HG03196 (cell line): Measurements from ENCODE around the gene STC2.

Source experiments
- ATAC-seq: cut with Tn5 transposase; IDR thresholded peaks from one replicate; pipeline ENCODE4 v1.9.1; 2021; ENCODE audit not compliant: unreplicated experiment

The STC2 gene

DNA sequence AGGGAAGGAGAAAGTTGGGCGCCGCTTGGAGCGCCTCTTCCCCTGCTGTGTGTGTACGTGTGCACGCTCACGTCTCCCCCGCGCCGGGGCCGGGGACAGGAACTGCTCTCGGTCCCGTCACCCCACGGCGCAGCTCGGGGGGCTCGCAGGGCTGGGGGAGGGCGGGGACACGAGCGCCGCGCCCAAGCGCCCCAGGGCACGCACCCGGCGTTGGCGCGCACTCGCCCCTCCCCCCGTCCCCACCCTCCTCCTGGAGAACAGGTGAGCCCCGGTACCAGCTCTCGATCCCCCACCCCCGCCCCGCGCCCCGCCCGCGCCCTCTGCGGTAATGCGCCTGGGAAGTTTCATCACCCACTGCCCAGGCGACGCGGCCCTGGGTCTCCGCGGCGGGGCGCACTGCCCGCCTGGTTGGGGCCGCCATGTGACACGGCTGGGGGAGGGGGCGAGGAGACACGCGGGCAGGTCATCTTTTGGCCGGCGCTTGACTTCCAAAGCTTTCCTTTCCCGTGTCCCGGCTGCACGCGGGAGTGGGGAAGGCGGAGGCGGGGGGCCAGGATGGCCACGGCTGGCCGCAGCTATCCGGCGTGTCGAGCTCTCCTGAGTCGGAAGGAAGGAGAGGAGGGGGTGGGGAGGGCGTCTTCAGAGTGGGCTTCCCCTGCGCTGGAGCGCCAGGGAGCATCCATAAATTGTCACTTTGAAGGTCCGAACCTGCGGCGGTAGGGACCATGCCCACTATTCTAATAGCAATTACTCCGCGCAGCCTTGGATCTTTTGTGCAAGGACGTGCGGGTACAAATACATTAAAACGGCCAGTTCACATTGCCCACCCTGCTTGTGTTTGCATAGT is 1.5 kb upstream of the STC2 start:
- ATAC-seq, result peak; percentile 39

DNA sequence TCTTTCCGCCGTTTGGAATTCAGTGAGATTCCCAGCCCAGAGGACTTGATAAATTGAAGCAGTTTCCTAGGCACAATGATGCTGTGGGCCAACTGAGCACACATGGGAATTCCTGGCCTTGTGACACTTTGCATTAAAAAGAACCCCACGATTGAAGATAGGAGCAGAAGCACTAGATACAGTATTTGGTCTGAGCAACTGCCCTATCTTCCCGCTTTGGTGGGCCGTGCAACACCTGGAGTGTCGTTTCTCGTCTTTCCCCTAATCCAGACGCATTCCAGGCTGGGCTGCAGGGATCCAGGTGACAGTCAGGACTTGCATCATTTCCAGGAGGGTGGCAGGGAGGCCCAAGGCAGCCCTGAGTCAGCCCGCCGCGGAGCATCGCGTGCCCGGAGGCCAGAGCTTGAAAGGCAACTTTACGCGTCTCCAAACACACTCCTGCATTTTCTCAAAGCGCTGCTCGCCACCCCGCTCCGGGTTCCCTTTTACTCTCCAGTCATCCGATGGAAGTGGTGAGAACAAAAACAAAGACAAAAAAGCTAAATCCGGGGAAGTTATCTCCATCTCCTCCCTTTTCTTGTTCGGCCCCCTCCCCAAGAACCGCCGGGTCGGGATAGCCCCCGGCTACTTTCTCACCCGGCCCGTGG is 753 bp upstream of the STC2 start:
- no peak for ATAC-seq

DNA sequence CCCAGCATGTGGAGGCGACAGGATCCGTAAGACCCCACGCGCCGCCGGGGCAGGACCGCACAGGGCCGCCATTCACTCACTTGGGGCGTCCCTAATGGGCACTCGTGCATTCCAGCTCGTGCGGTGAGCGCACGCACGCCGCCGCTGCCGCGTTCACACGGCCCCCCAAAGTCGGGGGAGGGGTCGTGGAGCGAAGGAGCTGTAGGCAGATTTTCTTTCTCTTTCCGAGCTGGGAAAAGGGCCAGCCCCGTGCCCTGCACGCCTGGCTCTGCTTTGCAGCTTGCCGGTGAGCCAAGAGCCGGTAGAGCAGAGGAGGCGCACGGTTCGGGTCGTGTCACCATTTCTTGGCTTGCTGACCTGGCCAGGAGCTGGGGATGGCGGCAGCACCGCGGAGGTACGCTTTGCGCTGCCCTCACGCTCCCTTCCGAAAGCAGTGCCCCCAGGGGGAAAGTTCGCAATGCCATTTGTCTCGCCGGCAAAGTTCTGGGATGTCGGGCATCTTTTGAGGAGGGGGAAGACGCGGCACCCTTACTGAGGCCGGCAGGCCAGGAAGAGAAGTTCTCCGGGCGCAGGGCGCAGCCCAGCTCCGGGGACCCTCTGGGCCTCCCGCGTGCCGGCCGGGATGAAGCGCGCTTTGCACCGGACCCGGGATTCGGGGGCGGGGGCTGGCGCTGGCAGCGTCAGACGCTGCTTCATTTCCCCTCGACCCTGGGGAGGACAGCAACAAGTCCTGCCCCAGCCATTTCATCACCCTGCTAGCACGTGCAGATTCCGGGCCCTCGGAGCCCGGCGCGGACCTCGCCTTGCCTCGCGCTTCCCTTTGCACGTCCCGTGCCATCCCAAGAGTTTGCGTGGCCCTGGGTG is 898 bp downstream of the STC2 start:
- ATAC-seq, result no peak

DNA sequence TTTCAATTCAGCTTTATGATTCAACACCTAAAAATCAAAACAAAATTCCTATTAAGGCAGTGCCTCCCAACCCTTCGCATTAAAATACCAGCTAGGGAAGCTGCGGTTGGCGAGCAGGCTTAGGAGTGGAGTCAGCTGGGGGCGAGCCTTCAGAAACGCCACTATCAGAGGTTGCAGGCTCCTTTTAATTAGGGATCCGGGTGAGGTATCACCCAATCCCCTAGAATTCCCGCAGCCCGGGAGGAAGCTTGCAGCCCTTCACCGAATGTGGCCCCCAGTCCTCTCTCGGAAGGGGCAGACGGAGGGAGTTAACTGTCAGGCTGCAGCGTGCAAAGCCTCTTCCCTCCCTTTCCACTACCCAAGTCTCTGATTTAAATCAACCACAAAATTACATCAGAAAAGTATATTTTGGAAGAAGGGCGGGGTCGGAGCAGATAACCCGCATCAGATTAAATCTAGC is 1.7 kb downstream of the STC2 start:
- no peak for ATAC-seq

DNA sequence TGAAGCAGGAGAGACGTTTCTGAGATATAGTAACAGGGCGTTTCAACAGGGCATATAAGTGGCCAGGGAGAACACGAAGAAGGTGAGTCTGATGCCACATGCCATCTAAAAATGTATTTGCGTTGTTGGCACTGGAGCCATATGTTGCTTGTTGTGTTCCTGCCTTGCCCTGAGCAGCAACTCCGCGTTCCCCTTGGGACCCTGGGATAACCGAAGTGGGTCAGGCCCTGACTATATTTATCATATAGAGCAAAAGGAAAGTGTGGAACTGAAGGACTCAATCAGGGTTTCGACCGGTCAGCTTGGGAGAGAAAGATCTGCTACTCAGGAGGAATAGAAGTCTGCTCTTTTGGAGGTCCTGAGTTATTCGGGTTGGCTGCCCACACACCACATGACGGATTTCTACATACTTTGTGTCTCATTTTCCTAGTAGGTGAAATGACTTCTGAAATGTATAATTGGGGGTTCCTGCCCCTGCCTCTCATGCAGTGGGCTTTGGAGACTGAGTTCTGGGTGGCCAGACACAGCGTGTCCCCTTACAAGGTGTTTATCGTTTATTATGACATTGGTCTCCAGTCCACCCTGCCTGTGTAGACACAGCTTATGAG is 3.0 kb downstream of the STC2 start:
- ATAC-seq, result no peak

DNA sequence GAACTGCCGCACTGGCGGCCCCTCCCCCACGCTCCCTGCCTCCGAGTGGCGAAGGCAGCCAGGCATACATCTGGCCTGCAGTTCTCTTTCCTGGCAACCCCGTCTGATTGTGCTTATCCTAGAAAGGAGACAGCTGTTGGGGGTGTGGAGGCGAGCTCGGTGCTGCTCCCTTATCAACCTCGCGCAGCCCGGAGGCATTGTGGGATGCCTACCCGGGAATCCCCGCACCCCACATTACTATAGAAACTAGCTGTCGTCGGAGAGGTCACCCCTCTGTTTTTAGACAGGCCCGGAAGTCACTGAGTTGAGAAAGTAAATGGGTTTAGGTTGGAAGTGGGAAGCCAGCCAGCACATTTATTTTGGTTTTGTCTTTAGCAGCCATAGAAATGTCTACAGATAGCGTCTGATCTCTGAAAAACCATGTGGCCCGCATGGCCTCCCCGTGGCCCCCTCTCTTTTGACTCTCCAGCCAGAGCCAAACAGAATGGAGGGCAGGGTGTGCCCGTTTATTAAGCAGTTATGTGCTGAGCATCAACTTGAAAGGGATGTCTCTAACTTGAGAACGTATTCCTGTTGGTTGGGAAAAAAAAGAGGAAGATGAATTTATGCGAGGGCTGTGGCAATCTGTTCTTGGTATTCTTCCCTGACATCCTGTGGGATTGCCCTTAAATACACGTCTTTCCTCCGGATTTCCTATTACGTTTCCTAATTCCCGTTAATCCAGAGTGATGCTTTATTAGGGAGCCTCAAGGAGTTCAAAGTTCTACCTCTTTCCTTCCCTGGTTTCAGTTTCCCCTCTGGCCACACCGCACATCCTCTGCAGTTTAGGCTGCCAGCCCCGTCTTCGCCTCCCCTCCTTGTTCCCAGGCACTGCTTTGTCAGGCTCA is 3.9 kb downstream of the STC2 start:
- no peak for ATAC-seq

DNA sequence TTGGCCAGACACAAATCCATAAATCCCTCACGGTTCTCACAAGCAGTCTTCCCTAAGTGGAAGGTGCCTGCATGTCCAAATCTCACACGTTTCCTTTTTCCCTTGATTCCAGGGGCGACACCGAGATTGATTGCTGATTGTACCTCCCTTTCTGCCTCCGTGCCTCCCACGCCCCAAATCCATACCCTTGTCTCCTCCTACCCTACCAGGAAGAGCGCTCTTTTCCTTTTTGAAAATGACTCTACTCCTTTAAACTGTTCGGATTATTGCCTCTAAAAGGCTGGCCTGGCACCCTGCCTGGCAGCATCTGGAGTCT is 4.5 kb downstream of the STC2 start:
- no peak for ATAC-seq

DNA sequence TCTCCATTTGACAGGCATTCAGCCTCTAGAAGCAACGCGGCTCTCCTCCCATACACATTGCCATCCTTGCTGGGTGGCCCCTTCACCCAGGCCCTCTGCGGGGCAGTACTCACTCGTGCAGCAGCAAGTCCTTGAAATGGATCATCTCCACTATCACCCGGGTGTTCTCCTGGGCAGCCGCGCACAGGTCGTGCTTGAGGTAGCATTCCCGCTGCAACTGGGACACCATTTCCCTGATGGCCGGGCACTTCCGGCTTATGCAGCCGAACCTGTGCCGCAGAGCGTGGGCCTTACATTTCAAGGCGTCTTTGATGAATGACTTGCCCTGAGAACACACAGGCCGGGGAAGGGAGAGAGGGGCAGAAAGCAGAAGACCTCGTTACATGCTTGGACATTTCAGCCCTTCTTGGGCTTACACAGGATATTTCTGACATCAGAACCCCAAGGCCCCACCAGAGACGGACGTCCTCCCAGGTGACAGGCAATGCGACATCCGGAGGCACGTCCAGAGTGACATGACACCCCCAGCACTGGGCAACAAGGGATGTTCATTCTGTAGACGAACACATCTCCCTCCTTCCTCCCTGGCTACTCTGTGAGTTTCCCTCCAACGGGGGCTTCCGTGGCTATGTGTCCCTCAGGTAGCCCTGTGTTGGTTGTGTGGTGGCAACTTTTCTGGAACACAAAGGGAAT is 5.0 kb downstream of the STC2 start:
- no peak for ATAC-seq

DNA sequence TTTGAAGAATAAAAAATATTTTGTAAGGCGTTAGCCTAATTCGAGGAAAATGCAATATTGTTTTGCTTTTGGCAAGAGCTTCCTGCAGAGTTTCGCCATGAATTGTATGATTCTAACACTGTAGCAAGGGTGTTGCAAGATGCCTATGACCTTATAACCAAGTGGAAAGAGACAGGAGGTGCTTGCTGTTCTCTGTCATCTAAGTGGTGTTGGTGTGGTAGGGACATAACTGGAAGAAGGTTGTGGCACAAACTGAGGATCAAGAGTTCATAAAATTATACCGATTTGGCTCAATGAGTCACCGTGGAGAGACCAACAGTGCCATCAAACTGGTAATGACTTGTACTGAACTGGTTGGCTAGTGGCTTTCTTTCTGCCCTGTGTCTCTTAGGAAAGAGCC is 6.3 kb downstream of the STC2 start:
- ATAC-seq, result no peak

DNA sequence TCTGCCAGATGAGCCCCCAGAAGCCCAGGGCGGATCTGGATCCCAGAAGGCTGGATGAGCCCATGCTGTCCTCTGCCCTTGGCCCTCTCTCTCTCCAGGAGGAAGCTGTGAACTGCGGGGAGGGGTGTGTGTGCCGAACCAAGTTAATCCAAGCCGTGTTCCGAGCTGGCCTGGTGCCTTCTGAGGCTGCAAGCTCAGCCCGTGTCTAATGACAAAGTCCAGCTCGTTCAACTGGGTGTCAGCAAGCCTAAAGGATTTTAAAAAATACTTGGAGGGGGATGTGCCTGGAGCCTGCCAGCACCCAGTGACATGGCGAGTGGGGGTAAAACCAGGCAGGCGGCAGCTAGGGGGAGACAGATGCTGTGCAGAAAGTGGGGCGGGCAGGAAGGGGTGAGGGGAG is 8.0 kb downstream of the STC2 start:
- no peak for ATAC-seq

DNA sequence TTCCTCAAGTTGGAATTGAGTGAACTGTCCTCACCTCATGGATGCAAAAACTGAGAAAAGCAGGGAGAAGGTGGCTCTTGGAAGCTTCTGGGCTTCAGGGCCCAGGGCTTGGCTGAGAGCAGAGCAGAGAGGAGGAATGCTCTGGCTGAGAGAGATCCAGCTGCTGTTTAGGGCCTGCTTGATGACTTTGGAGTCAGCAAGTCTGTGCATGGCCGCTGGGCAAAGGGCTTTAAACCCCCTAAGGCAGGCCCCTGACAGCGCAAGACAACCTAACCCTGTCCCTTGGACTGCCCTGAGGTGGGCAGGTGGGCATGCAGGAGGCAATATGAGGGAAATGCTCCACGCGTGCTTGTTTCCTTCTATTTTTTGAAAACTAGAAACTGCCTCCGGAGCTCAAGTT is 8.6 kb downstream of the STC2 start:
- no peak for ATAC-seq

DNA sequence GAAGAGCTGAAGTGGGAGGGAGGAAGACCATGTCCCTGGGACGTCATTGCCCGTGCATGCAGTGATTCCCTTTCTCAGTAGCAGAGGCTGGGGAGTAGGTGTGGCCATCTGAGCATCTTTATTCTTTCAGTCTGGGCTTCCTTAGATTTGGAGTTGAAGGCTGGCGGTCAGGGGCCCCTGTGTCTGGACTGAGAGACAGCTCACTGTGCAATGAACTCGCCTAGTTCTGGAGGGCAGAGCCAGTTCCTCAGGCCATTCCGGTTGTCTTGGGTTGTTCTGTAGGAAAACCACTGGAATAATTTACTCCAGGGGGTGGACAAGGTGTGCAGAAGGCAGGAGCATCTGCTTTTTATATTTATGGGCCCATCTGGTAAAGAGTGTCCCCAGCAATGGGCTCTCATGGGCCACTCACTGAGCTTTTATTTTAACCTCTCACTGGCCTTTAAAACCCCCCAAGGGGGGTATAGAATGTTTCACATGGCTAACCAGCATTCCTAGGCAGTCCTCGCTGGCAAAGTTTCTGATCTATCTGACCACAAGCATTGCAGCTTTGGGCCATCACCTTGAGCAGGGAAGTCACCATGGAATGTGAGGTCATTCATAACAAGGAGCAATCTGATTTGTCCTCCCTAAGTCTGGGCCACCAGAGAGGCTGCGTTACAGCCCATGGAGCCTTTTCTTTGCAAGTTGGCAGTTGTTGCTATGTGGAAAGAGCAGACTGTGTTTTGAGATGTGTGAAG is 9.2 kb downstream of the STC2 start:
- no peak for ATAC-seq

DNA sequence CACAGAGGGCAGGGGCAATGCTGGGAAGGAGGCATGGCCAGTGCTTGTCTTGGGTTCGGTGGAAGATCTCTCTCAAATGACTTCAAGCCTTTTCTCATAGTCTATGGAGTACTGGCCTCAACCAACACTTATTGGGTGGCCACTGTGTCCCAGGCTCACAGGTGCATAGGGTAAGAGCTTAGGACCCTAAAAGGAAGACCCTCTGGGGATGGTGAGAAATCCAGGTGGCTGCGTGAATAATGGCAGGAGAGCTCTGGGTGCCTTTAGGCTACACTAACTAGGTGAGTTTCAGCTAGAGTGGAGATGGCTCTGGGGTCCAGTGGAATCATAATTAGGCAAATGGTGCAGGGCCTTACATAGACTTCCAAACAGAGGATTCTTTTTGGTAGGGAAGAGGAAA is 9.9 kb downstream of the STC2 start:
- ATAC-seq, result no peak

DNA sequence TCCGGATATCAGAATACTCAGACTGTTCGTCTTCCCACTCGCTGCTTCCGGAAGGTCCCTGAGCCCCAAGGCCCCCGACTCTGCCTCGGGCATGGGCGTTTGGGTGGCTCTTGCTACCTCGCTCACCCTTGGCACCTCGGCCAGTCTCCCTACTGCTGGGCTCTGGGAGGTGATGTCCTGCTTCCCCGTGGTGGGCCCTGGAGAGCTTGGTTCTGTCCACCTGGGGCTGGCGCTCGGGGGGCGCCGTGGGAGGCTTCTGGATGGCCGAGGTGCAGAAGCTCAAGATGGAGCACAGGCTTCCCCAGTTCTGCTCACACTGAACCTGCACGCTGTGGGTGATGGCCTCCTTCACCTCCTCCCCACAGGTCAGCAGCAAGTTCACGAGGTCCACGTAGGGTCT is 10.4 kb downstream of the STC2 start:
- ATAC-seq, result no peak

DNA sequence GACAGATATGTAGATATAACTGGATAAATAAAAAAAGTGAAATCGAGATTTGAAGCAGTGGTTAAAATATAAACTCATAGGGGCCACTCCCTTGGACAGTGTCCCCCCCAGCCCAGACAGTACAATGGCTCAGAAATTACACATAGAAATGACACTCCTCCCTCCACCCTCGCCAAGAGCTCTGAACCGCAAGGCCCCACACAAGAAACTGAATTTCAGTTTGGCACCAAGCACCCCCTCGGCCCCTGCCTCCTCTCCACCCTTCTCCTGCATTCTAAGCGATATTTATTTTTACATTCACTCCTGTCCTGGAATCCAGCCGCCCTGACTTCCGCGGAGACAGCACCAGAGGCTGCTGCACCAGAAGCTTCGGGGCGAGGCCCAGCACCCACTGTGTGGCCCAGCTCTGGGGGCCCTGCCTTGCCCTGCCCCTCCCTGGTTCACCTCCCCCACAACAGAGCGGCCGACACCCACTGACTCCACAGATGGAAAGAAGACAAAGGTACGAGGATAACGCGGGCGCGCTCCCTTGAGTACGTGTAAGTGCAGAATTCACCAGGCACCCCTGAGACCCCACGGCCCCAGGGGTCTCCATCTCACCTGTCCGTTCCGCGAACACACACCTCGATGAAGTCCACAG is 11.0 kb downstream of the STC2 start:
- ATAC-seq, result no peak

DNA sequence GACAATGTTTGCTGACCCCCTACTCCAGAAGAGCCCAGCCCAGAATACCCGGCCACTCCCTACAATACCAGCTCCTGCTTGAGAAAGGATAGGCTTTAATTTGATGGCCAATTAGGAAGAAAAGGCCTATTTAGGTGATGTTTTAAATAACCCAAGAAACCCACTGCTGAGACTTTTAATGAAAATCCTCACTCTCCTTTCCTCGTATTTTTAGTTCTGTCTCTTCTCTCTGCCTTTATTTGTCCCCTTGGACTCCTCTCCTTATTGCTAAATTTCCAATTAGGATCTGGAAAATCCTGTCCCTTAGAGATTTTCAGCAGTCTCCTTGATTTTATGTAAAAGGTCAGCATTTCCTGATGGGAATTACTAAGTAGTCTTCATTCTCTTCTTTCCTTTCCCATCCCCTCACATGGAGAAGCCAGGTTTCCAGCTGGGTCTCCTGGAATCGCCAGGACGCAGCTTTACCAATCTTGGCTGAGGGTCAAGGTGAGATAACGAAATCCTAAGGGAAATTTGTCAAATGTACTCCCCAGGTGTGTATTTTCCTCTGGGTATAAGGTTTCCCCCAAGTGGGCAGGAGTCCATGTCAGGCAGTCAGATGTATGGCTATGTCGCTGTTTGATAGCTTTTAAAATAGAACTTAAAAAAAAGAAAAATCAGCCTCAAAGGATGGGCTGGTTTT is 11.7 kb downstream of the STC2 start:
- ATAC-seq, result no peak

DNA sequence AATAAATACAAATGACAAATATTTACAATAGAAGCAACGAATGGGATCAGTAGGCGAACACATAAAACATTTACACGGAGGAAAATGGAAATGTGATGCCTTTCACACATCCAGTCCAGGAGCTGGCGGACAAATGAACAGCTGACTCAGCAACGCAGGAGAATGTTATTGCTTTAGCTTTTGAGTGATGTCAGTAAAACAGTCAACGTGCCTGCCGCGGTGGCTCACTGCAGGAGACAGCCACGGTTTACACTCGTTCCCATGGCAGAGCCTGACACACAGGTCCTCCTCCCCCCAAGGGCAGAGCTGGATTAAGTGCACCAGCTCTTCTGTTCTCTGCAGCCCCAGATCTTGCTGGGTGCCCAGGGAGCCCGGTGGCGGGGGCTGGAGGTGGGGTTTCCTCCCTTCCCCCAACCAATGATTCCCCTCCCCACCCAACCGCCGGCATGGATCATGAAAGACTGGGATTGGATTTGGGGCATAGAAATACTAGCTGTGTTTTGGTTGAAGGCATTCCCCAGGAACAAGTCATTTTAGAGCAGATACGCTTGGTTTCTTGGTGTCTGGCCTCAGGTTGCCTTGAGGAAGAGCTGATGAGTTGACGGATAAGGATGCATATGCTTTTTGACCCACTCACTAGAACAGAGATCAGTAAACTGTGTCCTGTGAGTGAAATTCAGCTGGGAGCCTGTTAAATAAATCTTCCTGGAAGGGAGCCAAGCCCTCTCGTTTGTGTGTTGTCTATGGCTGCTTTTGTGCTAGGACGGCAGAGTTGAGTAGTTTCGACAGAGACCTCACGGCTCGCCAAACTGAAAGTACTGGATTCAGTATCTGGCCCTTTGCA is 12.5 kb downstream of the STC2 start:
- ATAC-seq, result no peak
